Umbilical cord (tissue), 2 donors: ENCODE measurements around the gene KPNB1. TPM values are rescaled to one million over a fixed set of nuclear protein-coding genes. Genes with fewer than 3 reads are reported as not detected.

Experiments
- DNase-seq: peaks from one replicate; pipeline ENCODE4 v3.0.0-alpha.2; 2015; ENCODE audit warnings: low spot score
- total RNA-seq: library from RNA; depleted of rRNA; stranded (reverse); fragments of >200 nt; gene quantifications from one replicate; pipeline ENCODE4 v1.2.3, GENCODE V29; 2014; ENCODE audit warnings: low replicate concordance; ENCODE audit not compliant: insufficient read depth

KPNB1 gene
- 163 TPM for total RNA-seq

DNA sequence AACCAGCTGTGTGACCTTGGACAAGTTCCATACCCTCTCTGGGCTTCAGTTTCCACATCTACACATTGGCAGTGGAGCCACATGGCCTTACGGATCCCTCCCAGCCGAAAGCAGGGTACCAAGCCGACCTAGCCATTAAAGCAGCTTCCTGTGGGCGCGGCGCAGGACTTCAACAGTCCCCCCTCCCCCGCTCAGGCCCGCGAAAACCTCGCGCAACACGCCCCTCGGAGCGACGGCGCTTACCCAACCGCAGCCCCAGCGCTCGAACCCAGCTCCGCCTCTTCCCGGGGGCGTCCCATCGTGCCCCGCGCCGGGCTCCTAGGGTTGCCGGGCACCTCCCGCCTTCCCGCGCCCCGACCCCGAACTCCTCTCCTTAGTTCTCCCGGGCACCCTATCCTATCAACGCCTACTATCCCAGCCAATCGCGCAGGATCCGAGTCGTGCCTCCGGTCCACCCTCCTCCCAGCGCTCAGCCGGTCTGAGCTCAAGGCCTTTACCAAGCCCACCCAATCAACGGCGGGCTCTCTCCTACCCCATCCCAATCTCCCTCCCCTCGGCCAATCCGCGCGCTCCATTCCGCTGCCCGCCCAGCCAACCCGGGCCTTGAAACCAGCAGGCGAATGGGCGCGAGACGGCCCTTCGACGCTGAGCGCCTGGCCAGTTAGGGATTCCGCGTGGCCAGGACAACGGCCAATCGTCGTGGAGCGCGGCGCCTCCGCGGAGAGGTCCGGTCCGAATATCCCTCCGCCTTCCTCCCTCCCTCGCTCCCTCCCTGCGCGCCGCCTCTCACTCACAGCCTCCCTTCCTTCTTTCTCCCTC, at the start of gene KPNB1:
KPNB1 (plus strand) TSS at position 767 of the 819 bp plus-strand sequence. CDS start 326 bp downstream, outside the sequence.
- DNase-seq = peak; percentile 100

DNA sequence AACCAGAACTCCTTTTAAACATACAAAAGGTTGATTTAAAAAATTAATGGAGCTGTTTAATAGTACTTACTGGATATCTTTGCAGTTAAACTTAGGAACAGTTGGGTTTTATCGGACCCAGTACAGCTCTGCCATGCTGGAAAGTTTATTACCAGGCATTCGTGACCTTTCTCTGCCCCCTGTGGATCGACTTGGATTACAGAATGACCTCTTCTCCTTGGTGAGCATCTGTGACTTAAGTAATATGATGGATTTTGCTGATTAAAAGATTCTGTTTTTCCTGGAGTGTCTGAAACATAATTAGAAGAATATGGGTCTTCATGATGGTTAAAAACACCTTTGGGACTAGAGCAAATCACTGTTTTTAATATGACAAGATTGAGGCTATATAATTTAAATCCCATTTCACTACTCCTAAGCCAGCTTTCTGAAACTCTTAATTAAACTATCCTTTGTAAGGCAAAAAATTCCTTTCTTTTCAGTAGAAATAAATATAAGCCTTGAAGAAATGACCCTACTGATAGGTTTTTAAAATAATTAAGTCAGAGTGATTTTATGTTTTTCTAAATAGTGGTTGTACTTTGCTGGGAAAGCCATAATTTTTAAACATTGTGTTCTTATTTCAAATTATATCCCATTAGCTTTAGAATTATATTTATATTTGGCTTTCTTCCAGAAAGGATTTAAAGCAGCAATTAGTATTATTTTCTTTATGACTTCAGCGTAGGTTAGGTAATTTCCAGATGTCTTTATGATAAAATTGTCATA, 45.7 kb upstream of the KPNB1 start:
- no peak for DNase-seq

DNA sequence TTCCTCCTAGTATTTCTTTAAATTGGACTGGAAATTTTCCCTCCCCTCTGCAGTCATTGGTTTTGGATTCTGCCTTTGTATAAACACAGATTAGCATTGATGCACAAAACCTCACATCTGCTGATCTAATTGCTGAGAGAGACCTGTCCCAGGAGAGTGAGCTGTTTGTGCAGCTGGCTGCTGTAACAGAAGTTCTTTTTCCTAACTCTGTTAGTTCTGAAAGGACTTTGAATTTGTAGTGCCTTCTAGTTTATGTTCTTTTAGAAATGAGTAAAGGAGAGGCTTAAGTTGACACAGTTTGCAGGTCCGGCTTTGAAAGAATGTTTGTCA, 45.2 kb upstream of the KPNB1 start:
- DNase-seq = peak; percentile 22

DNA sequence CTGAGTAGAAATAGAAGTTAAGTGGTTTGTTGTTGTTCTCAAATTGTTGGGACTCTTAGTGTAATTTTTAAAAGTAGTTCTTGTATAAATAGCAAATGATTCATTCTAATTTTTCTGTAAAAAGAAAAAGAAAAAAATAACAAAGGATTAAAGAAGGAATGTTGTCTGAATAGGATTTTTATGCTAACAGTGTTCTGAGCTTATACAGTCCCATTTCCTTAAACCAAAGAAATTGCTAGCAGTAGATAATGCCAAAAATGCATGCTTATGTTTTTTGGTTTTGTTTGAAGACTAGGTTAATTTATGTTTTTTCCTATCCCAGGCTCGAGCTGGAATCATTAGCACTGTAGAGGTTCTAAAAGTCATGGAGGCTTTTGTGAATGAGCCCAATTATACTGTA, 44.7 kb upstream of the KPNB1 start:
- peak; percentile 24 for DNase-seq

DNA sequence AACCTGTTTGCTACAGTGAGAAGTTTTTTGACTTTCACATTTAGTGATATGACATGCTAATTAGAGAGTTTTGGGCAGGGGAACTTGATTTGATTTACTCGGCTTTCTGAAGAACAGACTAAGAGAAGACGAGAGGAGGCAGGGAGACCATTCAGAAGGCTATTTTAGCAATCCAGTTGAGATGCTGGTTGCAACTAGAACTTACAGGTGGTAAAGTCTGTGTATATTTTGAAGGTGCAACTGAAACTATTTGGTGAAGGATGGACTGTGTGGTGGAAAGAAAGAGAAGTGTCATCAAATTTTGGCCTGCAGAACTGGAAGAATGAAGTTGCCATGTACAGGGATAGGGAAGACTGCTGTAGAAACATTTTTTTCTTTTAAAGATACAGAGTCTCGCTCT, 42.2 kb upstream of the KPNB1 start:
- DNase-seq = no peak

DNA sequence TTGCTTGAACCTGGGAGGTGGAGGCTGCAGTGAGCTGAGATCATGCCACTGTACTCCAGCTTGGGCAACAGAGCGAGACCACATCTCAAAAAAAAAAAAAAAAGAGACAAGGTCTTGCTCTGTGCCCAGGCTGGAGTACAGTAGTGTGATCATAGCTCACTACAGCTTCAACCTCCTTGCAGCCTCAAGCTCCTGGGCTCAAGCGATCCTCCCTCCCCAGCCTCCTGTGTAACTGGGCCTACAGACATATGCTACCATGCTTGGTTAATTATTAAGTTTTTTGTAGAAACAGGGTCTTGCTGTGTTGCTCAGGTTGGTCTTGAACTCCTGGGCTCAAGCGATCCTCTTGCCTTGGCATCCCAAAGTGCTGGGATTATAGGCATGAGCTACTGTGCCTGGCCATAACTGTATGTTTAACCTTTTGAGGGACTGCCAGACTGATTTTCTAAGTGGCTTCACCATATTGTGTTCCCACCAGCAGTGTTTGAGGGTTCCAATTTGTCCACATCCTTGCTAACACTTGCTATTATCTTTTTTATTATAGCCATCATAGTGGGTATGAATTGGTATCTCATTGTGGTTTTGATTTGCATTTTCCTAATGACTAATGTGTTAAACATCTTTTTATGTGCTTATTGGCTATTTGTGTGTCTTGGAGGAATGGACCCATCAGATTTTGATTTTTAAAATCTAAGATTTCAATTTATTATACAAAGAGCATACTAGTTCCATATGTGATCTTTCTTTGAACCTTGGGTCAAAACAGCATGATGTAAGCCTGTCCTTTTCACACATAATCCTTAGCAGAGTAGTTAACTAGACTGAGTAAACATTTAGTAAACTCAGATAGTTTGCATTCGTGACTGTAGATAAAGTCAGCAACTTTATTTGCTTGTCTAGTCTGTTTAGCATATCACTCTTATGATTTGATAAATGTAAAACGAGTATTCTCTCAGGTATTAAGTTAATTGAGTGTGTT, 38.1 kb upstream of the KPNB1 start:
- DNase-seq = no peak

DNA sequence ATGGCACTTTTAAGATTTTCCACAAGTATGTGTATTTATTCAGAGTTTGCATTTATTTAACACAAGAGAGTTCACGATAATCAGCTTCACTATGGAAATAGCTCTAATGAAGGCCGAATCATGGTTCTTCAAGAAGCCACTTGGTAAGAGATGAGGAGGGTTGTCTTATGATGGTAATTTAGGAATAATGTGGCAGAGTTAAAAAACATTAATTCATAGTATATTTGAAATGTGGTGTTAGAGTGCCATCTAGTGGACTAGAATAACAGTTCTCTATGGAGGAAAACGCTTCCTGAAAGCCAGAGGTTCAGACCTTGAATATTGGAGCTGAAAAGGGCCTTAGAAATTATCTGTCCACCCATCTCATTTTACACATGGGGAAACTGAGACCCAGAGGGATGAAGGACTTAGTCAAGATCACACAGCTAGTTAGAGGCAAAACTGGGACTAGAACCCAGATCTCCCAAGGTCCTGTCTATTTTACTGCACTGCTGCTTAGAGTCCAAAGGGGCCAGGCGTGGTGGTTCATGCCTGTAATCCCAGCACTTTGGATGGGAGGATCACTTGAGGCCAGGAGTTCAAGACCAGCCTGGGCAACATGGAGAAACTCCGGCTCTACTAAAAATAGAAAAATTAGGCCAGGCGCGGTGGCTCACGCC, 33.8 kb upstream of the KPNB1 start:
- DNase-seq = peak; percentile 63

DNA sequence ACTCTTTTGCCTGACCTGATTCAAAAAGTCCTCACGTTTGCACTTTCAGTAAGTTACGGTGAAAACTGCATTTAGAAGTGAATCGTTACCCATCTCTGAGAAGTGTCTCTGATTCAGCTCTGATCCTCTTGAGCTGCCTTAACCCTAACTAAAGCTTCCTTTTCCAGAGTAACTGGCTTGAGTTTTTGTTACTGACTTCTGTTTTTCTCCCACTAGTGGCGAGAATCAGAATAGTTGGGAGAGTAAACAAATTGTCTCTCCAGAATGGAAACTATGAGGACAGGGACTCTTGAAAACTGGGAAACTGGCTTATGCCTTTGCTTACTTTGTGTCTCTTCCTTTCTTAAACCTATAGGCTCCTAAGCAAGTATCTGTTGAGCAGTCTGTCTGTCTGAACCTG, 31.3 kb upstream of the KPNB1 start:
- DNase-seq = peak; percentile 68

DNA sequence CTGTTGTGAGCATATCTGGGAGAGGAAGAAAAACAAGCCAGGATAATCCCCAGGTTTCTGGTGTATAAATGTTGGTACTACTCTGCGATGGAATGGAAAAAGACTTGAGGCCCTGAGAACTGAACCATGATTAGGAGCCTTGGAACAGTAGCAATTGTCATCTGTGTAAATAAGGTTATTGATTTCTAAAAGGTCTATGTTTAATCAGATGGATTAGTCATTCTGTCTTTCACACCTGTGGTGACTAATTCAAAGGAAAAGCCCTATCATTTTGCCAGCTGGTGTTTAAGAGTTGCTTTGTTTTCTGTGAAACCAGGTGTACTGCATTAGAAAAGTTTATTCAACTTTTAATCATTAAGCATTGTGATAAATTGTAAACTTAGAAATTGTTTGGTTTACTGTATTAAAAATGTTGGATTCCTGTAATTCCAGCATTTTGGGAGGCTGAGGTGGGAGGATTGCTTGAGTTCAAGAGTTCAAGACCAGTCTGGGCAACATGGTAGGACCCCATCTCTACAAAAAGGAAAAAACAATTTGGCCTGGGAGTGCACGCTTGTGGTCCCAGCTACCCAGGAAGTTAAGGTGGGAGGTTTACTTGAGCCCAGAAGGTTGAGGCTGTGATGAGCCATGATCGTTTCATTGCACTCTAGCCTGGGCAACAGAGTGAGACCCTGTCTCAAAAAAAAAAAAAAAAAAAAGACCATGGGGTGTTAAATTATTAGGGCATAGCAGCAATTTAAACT, 29.0 kb upstream of the KPNB1 start:
- no peak for DNase-seq

DNA sequence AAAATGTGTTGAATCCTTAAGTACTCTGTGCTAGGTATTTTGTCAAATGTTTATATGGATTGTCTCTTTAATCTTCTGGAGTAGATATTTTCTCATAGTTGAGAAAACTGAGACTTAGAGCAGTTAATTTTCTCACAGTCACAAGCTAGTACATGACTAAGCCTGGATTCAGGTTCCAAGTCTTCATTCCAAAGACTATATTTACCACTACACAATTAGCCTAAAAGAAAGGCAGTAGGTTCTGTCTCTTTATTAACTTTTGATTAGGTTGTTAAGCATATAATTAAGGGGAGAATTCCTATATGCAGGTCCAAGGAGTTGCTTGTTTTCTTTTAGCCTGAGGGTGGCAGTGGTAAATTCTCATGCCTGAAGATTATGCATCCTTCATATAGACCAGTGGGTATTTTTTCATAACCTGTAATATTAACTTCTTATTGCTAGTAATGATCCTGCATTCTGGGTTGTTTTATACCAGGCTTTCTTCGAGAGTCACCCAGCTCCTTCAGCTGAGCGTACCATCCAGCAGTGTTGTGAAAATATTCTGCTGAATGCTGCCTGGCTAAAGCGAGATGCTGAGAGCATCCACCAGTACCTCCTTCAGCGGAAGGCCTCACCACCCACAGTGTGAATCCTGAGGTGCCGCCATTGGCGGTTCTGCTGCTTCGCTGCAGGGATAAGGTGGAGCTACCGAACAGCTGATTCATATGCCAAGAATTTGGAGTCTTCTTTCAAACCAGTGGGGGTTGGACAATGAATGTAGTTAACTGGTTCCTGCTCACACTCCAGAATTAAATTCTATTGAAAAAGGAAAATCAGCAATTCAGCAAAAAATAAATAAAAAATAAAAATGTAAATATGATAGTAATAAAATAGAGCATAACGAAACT, 28.2 kb upstream of the KPNB1 start:
- DNase-seq = peak; percentile 86

DNA sequence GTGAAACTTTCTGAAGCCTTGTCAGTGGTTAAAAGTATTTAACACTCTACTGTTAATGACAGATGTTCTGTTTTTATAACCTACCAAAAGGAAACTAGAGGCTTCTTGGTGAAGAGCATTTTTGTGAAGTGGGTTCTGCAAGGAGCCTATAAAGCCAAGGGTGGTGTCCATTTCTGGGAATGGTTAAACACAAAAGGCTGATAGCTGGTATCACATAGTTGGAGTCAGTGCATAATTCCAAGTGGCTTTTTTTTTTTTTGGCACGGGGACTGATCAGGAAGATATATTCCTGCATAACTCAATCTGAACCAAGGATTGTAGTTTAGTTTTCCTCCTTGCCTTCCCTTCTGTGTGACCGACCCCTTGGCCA, 27.6 kb upstream of the KPNB1 start:
- peak; percentile 25 for DNase-seq

DNA sequence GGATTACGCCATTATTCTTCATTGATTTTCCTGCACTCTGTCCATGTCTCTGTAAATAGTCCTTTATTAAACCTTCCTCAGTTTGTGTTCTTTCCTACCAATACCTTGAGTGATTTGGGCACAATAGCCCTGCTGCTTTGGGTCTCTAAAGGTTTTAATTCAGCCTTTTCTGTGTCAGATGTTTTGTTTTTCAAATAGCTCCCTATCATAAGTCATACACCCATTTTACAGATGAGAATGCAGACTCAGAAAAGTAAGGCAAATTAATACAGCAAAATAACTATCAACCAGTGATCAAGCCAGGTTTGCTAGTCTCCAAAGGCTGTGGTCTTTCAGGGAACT, 25.0 kb upstream of the KPNB1 start:
- no peak for DNase-seq

DNA sequence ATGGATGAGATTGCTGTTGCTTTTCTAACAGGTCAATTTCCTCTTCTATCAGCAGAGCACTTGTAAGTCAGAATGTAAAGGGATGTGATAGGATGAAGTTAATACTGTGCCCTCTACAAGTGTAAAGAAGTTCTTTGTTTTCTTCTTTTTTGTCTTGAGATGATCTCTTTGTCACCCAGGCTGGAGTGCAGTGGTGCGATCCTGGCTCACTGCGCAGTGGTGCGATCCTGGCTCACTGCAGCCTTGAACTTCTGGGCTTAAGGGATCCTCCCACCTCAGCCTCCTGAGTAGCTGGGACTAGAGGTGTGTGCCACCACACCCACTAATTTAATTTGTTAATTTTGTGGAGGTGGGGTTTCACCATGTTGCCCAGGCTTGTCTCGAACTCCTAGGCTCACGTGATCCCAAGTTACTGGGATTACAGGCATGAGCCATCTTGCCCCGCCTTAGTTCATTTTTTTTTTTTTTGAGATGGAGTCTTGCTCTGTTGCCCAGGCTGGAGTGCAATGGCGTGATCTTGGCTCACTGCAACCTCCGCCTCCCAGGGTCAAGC, 21.6 kb upstream of the KPNB1 start:
- no peak for DNase-seq

DNA sequence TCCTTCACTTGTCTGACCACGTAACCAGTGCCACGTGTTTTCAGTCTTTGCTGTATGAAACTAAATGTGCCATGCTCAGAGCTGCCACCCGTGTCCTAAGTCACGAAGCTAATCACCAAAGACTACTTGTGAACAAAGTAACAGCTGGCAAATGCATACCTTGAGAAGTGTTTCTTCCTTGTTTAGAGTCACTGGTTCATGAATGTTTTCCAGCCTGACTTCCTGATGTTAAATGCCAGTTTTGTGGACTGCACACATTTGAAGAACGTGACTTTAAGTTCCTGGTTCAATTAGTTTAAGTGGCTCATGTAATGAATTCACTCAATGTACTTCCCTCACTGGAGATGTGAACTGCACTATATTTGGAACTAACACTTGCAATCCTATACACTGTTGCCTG, 19.9 kb upstream of the KPNB1 start:
- no peak for DNase-seq

DNA sequence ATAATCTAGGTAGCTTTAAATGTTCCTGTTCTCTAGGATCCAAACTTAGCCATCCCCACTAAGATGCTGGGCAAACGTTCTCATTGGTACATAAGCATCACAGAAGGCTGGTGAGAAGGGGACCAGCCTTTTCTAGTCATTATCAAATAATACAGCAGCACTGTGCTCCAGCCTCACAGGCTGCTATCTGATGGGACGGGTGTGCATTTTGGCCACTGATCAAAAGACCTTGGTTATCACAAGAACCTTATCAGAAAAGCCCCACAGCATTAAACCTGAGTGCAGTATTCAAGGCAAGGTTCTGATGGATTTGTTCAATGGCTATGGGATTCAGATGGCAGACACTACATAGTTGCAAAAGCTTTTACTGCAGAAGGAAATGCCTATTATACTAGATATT, 19.1 kb upstream of the KPNB1 start:
- no peak for DNase-seq

DNA sequence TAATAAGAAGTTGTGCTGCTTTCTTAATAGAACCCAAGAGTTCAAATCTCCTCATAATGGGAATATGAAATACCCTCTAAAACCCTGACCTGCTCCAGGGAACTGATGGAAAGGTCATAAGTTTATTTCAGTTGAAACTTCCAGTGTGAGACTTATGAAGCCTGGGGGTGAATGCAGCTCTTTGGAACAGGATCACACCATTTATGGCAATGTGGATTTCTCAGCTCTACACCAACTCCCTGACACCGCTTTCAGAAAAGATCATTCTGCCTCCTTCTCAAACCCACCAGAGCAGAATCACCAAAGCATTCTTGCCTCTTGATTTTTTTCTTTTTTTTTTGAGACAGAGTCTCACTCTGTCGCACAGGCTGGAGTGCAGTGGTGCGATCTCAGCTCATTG, 16.7 kb upstream of the KPNB1 start:
- no peak for DNase-seq

DNA sequence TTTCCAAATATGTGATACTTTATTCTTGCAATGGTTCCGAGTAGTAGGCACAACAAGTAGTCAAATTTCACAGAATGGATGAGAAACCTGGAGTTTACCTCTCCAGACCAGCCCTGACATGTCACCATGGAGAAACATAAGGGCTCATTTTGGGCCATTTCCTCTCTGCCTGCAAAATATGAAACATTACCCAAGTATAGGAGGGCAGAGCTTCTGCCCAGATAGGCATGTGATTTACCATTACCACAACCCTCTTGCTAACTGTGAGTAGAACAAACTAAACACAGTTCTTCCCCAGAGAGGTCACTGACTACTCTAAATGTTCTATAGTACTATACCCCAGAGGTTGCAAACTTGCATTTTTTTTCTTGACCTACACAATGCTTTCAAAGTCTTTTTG, 15.7 kb upstream of the KPNB1 start:
- no peak for DNase-seq

DNA sequence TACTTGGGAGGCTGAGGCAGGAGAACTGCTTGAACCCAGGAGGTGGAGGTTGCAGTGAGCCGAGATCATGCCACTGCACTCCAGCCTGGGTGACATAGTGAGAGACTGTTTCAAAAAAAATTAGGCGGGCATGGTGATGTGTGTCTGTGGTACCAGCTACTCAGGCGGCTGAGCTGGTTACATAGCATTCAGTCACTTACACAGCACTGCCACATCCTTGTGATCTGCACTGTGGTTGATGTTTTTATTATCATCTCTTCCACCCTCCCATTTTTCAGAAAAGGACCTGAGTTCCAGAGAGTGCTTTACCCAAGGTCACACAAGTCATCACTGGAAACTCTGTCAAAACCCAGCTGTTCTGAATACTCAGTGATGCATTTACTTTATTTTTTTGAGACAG, 14.8 kb upstream of the KPNB1 start:
- DNase-seq = no peak

DNA sequence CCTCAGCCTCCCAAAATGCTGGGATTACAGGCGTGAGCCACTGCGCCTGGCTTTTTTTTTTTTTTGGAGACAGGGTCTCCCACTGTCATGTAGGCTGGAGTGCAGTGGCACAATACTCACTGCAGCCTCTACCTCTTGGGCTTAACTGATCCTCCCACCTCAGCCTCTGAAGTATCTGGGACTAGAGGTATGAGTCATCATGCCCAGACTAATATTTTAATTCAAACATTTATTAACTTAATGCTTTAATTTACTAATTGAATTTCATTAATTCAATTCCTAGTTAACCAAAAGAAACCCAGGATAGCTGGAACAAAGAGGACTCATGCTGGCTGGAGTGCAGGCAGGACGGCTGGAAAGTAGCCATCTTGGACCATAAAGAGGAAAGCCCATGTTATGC, 14.0 kb upstream of the KPNB1 start:
- DNase-seq = no peak
